GM10266 (cell line): ENCODE measurements around the gene NSMCE3.
"Not testable (repeated sequence)": the region's sequence is repeated elsewhere in the genome, so short reads cannot be mapped to it uniquely, and the experiment has no call there.

ENCODE experiments used
- DNase-seq: peaks from one replicate; pipeline ENCODE4 v3.0.0; 2012; ENCODE audit errors: extremely low spot score
- TF ChIP-seq, protein P1 (sequence below): IDR thresholded peaks from 2 replicates; pipeline ENCODE4 v1.5.1; 2012; ENCODE audit warnings: mild to moderate bottlenecking, low read depth; ENCODE audit not compliant: control insufficient read depth, insufficient read depth; ENCODE audit errors: missing control alignments

The NSMCE3 gene

GRCh38 chr15:29239395-29239794, 30.2 kb downstream of the NSMCE3 start:
- TF ChIP-seq, protein P1, sequence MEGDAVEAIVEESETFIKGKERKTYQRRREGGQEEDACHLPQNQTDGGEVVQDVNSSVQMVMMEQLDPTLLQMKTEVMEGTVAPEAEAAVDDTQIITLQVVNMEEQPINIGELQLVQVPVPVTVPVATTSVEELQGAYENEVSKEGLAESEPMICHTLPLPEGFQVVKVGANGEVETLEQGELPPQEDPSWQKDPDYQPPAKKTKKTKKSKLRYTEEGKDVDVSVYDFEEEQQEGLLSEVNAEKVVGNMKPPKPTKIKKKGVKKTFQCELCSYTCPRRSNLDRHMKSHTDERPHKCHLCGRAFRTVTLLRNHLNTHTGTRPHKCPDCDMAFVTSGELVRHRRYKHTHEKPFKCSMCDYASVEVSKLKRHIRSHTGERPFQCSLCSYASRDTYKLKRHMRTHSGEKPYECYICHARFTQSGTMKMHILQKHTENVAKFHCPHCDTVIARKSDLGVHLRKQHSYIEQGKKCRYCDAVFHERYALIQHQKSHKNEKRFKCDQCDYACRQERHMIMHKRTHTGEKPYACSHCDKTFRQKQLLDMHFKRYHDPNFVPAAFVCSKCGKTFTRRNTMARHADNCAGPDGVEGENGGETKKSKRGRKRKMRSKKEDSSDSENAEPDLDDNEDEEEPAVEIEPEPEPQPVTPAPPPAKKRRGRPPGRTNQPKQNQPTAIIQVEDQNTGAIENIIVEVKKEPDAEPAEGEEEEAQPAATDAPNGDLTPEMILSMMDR, result no peak
- DNase-seq, result no peak

GRCh38 chr15:29233566-29233965, 36.1 kb downstream of the NSMCE3 start:
- TF ChIP-seq, protein P1, result no peak
- DNase-seq, result no peak

GRCh38 chr15:29226436-29227208, 43.0 kb downstream of the NSMCE3 start:
- TF ChIP-seq, protein P1, result no peak
- DNase-seq, result no peak

GRCh38 chr15:29225534-29226234, 43.9 kb downstream of the NSMCE3 start:
- DNase-seq, result no peak
- TF ChIP-seq, protein P1, result no peak

DNA sequence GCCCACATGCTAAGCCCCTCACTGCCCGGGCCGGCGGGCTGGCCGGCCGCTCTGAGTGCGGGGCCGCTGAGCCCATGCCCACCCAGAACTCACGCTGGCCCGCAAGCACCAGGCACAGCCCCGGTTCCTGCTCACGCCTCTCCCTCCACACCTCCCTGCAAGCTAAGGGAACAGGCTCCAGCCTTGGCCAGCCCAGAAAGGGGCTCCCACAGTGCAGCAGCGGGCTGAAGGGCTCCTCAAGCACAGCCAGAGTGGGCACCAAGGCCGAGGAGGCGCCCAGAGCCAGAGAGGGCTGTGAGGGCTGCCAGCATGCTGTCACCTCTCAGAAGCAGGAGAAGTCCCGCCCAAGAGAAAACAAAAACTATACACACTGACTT, 44.6 kb downstream of the NSMCE3 start:
- not testable (repeated sequence) for DNase-seq

DNA sequence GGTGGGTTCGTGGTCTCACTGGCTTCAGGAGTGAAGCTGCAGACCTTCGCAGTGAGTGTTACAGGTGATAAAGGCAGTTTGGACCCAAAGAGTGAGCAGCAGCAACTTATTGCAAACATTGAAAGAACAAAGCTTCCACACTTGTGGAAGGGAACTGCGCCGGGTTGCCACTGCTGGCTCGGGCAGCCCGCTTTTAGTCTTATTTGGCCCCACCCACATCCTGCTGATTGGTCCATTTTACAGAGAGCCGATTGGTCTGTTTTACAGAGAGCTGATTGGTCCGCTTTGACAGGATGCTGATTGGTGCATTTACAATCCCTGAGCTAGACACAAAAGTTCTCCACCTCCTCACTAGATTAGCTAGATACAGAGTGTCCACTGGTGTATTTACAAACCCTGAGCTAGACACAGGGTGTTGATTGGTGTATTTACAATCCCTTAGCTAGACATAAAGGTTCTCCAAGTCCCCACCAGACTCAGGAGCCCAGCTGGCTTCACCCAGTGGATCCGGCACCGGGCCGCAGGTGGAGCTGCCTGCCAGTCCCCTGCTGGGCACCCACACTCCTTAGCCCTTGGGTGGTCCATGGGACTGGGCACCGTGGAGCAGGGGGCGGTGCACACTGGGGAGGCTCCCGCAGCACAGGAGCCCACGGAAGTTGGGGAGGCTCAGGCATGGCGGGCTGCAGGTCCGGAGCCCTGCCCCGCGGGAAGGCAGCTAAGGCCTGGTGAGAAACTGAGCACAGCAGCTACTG, 45.2 kb downstream of the NSMCE3 start:
- DNase-seq, result not testable (repeated sequence)

- DNase-seq, result no peak
- TF ChIP-seq, protein P1, result no peak
Observed at GRCh38 chr15:29223640-29224039, 46.0 kb downstream of the NSMCE3 start.
